HG02571 (cell line): ENCODE results near the gene SNAPC1.
"Not testable (repeated sequence)": the region's sequence is repeated elsewhere in the genome, so short reads cannot be mapped to it uniquely, and the experiment has no call there.

Source experiments
- ATAC-seq: cut with Tn5 transposase; IDR thresholded peaks from one replicate; pipeline ENCODE4 v1.9.1; 2021; ENCODE audit warnings: mild to moderate bottlenecking, moderate library complexity; ENCODE audit not compliant: unreplicated experiment

SNAPC1 gene

GRCh38 chr14:61749867-61750266 is 12.4 kb upstream of the SNAPC1 start:
- ATAC-seq: no peak

DNA sequence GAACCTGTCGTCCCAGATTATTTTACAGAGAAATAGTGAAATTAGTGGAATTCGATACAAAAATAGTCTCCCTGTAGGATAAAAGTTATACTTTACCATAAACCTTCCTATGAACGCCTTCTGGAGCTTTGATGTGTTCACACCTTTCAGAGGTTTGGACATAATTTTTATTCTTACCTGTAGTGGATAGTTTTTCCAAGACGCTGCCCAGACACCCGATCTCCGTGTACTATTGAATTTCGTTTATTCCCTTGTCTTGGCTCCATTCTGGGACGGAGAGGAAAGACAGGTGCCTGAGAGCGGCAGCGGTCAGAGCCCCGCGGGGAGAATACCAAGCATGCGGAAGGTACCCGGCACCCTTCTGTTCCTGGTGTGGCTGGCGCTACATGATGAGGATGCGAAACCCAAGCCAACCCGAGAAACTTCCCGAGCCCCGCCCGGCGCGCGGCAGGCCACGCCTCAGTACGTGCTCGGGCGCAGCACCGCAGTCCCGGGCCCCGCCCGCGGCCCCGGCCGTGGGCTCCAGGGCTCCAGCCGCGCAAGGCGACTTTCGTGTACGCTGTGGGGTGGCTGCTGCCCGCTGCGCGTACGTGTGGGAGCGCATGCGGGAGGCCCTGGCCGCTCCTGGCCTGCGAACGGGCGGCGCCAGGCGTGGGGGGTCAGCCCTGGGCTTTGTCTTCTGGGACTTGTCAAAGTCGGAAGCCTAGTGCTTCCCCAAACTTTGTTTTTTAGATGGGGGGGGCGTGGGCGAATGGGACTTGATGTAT is 11.3 kb upstream of the SNAPC1 start:
- ATAC-seq: peak; percentile 89

GRCh38 chr14:61751475-61751989 is 10.7 kb upstream of the SNAPC1 start:
- no peak for ATAC-seq

GRCh38 chr14:61752626-61753025 is 9.6 kb upstream of the SNAPC1 start:
- peak; percentile 28 for ATAC-seq

- no peak for ATAC-seq
These were observed 8.6 kb upstream of the SNAPC1 start for GRCh38 chr14:61753631-61754030.

- no peak for ATAC-seq
These were observed 7.4 kb upstream of the SNAPC1 start for GRCh38 chr14:61754627-61755381.

- not testable (repeated sequence) for ATAC-seq
These were observed 6.9 kb upstream of the SNAPC1 start for GRCh38 chr14:61755382-61755742.

GRCh38 chr14:61756135-61756534 is 6.1 kb upstream of the SNAPC1 start:
- no peak for ATAC-seq

DNA sequence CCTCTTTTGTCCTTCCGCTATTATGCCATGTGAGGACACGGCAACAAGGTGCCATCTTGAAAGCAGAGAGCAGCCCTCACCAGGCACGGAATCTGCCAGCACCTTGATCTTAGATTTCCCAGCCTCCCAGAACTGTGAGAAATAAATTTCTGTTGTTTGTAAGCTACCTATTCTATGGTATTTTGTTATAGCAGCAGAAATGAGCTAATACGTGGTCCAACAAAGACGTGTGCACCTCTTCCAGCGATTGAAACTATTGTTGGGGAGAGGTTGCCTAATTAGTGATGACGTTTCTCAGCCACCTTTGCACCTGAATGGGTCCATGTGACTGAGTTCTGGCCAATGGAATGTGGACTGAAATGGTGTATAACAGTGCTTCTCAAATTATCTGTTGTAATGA is 2.3 kb upstream of the SNAPC1 start:
- ATAC-seq: no peak

DNA sequence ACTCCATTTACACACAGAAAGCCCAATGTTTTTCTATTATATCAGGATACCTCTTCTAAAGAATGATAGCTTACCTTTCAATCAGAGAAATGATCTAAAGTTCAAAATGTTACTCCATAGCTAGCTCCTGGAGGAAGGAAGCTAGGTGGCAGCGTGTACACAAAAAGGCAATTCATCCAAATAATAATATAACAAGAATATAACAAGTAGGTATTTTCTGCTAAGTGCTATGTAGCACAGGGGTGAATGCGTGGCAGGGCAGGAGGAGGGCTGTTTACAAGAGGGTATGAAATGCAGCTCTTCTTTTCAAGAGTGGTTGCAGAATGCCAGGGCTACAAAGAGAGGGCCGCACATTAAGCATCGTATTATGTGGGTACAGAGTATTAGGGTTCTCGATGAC is 663 bp upstream of the SNAPC1 start:
- peak; percentile 7 for ATAC-seq

DNA sequence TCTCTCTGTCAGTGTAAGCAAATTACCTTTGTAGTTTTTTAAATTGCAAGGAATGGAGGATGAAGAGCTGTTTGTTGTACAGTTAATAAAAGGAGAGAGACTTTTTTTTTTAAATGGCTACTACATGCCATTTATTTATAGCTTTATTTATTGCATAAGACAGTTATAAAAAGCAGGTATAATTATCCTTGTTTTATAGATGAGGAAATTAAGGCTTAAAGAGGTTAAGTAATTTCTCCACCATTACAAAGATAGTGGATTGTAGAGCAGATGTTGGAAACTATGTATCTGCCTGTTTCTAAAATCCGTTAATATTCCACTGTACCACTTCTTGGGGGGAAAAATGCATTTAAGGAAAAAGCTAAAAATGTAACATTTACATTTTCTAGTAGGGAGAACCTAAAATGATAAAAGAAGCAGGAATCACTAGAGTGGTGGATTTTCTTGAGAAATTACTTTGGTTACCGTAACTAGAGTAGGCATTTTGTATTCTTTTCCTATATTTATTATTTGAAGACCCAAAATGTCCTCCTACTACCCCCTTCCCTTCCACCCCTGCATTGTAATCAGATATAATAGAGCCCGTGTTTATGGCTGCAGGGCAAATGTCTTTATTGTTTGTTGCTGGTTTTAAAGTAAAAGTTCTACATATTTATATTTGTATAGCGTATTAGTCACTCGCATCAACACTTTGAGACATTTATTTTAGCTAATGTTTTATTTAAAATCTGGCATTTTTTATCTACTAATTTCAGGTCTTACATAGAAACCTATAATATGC is 2.3 kb downstream of the SNAPC1 start:
- ATAC-seq: no peak

DNA sequence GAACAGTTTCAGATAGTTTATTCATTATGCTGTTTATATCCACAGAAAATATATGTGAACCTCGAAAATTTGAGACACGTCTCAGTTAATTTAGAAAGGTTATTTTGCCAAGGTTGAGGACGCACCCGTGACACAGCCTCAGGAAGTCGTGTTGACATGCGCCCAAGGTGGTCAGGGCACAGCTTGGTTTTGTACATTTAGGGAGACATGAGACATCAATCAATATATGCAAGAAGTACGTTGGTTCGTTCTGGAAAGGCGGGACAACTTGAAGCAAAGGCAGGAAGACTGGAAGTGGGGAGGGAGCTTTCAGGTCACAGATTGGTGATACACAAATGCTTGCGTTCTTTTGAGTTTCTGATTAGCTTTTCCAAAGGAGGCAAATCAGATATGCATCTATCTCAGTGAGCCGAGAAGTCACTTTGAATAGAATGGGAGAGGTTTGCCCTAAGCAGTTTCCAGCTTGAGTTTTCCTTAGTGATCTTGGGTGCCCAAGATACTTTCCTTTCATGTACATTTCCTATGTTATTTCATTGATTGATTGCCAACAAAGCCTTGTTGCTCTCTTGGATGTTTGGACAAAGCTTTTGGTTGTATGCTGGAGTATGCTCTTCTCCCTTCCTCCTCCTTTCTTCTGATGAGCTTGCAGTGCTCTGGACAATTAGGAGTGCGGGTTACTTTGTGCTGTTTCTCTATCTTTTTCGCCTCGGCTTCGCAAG is 3.2 kb downstream of the SNAPC1 start:
- ATAC-seq: no peak

GRCh38 chr14:61766151-61766550 is 3.9 kb downstream of the SNAPC1 start:
- ATAC-seq: no peak

DNA sequence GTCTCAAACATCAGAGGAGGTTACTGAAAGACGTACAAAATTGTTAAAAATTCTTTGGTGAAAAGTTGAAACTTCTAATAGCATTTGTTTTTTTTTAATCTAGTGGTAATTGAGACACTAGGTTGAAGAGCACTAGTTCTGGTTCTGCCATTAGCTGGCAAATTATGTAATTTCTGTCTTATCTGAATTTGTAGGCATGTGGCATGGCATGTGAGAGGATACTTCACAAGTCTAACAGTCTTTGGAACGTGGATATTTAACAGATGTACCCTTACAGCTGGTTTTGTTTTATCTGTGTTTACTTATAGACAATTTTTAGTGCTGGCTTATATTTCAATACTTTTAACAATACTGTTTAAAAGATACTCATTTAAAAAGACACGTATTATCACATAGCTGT is 6.0 kb downstream of the SNAPC1 start:
- ATAC-seq: no peak

- no peak for ATAC-seq
These were observed 7.7 kb downstream of the SNAPC1 start for GRCh38 chr14:61769893-61770292.

- no peak for ATAC-seq
These were observed 12.6 kb downstream of the SNAPC1 start for GRCh38 chr14:61774861-61775260.

DNA sequence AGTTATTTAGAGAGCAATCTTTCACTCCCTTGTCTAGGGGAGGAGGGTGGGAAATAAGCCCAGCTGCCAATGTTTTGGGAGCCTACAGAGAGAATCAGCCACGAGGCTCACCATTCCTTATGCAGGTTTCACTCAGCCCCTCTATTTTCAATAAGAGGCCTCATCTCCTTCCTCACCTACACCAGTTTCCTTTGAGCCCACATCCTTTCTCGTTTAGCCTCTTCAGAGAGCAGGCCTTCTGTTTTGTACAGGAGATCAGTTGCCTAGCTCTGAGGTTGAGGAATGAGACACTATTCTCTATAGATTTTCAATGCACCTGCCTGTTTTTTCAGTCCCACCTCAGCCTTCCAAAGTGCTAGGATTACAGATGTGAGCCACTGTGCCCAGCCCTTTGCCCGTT is 17.9 kb downstream of the SNAPC1 start:
- ATAC-seq: no peak

DNA sequence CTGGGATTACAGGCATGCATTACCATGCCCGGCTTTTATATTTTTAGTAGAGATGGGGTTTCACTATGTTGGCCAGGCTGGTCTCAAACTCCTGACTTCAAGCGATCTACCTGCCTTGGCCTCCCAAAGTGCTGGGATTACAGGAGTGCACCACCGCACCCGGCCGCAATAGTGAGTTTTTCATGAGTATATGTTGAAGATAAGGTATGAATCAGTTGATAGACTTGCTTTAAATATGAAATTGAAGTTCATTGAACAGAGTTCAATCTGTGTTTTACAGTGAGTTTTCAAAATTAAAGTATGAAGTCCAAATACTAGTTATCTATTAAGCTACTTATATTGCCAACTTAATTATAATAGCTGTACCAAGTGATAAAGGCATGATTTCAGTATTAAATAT is 35.1 kb downstream of the SNAPC1 start:
- no peak for ATAC-seq

- ATAC-seq: no peak
These were observed 39.9 kb downstream of the SNAPC1 start for GRCh38 chr14:61802010-61802568.

- ATAC-seq: no peak
These were observed 41.5 kb downstream of the SNAPC1 start for GRCh38 chr14:61803755-61804154.

DNA sequence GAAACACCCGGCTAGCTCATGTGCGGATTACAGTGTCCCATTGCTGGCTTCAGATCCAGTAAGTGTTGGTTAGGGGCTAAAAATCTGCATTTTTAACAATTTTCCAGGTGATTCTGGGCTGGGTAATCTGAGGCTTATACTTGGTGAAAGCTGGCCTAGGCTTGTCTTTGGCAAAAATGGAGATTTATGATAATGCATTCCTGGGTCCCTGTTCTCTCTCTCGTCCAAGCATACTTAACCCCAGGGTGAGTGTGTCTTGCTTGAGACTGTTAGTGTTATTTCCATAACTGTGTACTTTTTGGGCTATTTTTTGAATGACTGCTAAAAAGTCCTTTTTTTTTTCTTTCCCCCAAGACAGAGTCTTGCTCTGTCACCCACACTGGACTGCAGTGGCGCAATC is 43.2 kb downstream of the SNAPC1 start:
- ATAC-seq: no peak
